BLaER1 (cell line): ENCODE results near the gene PCDHGB6.
"Not testable (repeated sequence)": the region's sequence is repeated elsewhere in the genome, so short reads cannot be mapped to it uniquely, and the experiment has no call there.

Experiments
- H3K27ac ChIP-seq: shearing (Covaris generic); formaldehyde crosslinking; 2 replicates; pipeline ENCODE4 v1.8.1; 2022
- H3K27me3 ChIP-seq: shearing (Covaris generic); formaldehyde crosslinking; 2 replicates; pipeline ENCODE4 v1.8.1; 2022
- H3K36me3 ChIP-seq: shearing (Covaris generic); formaldehyde crosslinking; 2 replicates; pipeline ENCODE4 v1.8.1; 2022
- H3K4me1 ChIP-seq: shearing (Covaris generic); formaldehyde crosslinking; 2 replicates; pipeline ENCODE4 v1.8.1; 2022
- H3K4me2 ChIP-seq: shearing (Covaris generic); formaldehyde crosslinking; 2 replicates; pipeline ENCODE4 v1.8.1; 2022
- H3K4me3 ChIP-seq: shearing (Covaris generic); formaldehyde crosslinking; 2 replicates; pipeline ENCODE4 v1.8.1; 2022
- H3K9ac ChIP-seq: shearing (Covaris generic); formaldehyde crosslinking; 2 replicates; pipeline ENCODE4 v1.8.1; 2022
- H3K9me3 ChIP-seq: shearing (Covaris generic); formaldehyde crosslinking; 2 replicates; pipeline ENCODE4 v1.8.1; 2022
- H4K20me1 ChIP-seq: shearing (Covaris generic); formaldehyde crosslinking; 2 replicates; pipeline ENCODE4 v1.8.1; 2022
- Cebpa-rat ChIP-seq: shearing (Covaris generic); IDR thresholded peaks from 2 replicates; pipeline ENCODE4 v1.8.1; 2022

PCDHGB6 gene

DNA sequence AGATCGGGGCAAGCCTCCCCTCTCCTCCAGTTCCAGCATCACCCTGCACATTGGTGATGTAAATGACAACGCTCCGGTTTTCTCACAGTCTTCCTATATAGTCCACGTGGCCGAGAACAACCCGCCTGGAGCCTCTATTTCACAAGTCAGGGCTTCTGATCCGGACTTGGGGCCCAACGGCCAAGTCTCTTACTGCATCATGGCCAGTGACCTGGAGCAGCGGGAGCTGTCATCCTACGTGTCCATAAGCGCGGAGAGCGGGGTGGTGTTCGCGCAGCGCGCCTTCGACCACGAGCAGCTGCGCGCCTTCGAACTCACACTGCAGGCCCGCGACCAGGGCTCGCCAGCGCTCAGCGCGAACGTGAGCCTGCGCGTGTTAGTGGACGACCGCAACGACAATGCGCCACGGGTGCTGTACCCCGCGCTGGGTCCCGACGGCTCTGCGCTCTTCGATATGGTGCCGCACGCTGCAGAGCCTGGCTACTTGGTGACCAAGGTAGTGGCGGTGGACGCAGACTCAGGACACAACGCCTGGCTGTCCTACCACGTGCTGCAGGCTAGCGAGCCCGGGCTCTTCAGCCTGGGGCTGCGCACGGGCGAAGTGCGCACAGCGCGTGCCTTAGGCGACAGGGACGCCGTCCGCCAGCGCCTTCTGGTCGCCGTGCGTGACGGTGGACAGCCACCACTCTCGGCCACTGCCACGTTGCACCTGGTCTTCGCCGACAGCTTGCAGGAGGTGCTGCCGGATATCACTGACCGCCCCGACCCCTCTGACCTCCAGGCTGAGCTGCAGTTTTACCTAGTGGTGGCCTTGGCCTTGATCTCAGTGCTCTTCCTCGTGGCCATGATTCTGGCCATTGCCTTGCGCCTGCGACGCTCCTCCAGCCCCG lies 18.4 kb upstream of the PCDHGB6 start:
- no peak for TF ChIP-seq Cebpa-rat
- Histone ChIP-seq H3K4me3 (no peak overlapping the region), H3K4me2 (no peak overlapping the region), H3K9me3 (peaks cover 50% of the 10 kb centered on the region), H3K4me1 (no peaks in the 10 kb centered on the region), H3K9ac (no peak overlapping the region), H4K20me1 (no peaks in the 10 kb centered on the region), H3K27me3 (no peaks in the 10 kb centered on the region), H3K36me3 (no peaks in the 10 kb centered on the region), H3K27ac (no peak overlapping the region)

DNA sequence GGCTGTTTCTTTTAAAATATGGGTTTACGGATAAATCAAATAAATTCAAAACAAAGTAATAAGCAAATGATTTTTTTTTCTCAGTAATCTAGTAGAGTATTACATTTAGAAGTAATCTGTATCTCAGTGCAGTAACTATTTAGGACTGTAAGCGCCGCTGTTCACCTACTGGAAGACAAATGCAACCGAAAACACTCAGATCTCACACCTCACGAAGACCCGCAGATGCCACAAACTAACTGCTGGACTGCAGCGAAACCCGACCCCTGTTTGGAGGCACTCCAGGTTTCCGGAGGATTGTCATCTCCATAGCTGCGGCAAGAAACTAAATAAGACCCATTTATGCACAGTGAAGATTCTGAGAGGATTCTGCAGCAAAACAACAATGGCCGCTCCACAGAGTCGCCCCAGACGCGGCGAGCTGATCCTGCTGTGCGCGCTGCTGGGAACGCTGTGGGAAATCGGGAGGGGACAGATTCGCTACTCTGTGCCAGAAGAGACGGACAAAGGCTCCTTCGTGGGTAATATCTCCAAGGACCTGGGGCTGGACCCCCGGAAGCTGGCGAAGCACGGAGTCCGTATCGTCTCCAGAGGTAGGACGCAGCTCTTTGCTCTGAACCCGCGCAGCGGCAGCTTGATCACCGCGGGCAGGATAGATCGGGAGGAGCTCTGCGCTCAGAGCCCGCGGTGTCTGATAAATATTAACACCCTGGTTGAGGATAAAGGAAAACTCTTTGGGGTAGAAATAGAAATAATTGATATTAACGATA lies 15.2 kb upstream of the PCDHGB6 start, which contains the start of gene PCDHGA8:
PCDHGA8 (plus strand) TSS at position 205 of the 770 bp plus-strand sequence; CDS start at position 386, 181 bp downstream.
- no peak for TF ChIP-seq Cebpa-rat
- Histone ChIP-seq H3K27me3 (no peaks in the 10 kb centered on the region), H3K9ac (no peak within 1 kb of the TSS), H3K4me1 (no peaks in the 10 kb centered on the region), H3K4me2 (no peak within 1 kb of the TSS), H3K36me3 (no peaks in the 10 kb centered on the region), H4K20me1 (no peaks in the 10 kb centered on the region), H3K9me3 (peaks cover 51% of the 10 kb centered on the region), H3K27ac (no peak within 1 kb of the TSS), H3K4me3 (no peak within 1 kb of the TSS)

GRCh38 chr5:141393267-141393666 lies 14.6 kb upstream of the PCDHGB6 start:
- Histone ChIP-seq H3K9ac (no peak overlapping the region), H4K20me1 (no peaks in the 10 kb centered on the region), H3K27ac (no peak overlapping the region), H3K27me3 (no peaks in the 10 kb centered on the region), H3K4me1 (no peaks in the 10 kb centered on the region), H3K4me3 (no peak overlapping the region), H3K9me3 (peaks cover 52% of the 10 kb centered on the region), H3K4me2 (no peak overlapping the region), H3K36me3 (no peaks in the 10 kb centered on the region)
- TF ChIP-seq Cebpa-rat, result no peak

DNA sequence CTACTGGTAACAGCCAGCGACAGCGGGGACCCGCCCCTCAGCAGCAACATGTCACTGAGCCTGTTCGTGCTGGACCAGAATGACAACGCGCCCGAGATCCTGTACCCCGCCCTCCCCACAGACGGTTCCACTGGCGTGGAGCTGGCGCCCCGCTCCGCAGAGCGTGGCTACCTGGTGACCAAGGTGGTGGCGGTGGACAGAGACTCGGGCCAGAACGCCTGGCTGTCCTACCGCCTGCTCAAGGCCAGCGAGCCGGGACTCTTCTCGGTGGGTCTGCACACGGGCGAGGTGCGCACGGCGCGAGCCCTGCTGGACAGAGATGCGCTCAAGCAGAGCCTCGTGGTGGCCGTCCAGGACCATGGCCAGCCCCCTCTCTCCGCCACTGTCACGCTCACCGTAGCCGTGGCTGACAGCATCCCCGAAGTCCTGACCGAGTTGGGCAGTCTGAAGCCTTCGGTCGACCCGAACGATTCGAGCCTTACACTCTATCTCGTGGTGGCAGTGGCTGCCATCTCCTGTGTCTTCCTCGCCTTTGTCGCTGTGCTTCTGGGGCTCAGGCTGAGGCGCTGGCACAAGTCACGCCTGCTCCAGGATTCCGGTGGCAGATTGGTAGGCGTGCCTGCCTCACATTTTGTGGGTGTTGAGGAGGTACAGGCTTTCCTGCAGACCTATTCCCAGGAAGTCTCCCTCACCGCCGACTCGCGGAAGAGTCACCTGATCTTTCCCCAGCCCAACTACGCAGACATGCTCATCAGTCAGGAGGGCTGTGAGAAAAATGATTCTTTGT lies 13.2 kb upstream of the PCDHGB6 start:
- H3K9ac ChIP-seq, H3K27ac ChIP-seq, H3K27me3 ChIP-seq, H3K4me2 ChIP-seq, H3K36me3 ChIP-seq, H3K4me1 ChIP-seq, H4K20me1 ChIP-seq, H3K4me3 ChIP-seq: not testable (repeated sequence)
- H3K9me3 ChIP-seq, result peaks cover 52% of the 10 kb centered on the region

GRCh38 chr5:141397756-141398551 lies 9.9 kb upstream of the PCDHGB6 start, which contains the start of gene PCDHGB5:
Gene PCDHGB5 (plus strand): TSS chr5:141397947. CDS start chr5:141398128, 181 bp downstream.
- H3K27me3 ChIP-seq, H4K20me1 ChIP-seq, H3K27ac ChIP-seq, H3K4me2 ChIP-seq, H3K4me1 ChIP-seq, H3K9ac ChIP-seq, H3K36me3 ChIP-seq, H3K4me3 ChIP-seq: not testable (repeated sequence)
- peaks cover 58% of the 10 kb centered on the region for H3K9me3 ChIP-seq

DNA sequence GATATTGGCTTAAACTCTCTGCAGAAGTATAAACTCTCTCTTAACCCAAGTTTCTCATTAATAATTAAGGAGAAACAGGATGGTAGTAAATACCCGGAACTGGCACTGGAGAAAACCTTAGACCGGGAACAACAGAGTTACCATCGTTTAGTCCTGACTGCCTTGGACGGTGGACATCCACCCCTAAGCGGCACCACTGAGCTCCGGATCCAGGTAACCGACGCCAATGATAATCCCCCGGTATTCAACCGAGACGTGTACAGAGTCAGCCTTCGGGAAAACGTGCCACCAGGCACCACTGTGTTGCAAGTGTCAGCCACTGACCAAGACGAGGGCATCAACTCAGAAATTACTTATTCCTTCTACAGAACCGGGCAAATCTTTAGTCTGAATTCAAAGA lies 9.2 kb upstream of the PCDHGB6 start:
- Histone ChIP-seq H3K4me1 (no peaks in the 10 kb centered on the region), H3K9me3 (peaks cover 58% of the 10 kb centered on the region), H3K4me2 (no peak overlapping the region), H3K27me3 (no peaks in the 10 kb centered on the region), H4K20me1 (no peaks in the 10 kb centered on the region), H3K4me3 (no peak overlapping the region), H3K36me3 (no peaks in the 10 kb centered on the region), H3K27ac (no peak overlapping the region), H3K9ac (no peak overlapping the region)
- TF ChIP-seq Cebpa-rat, result no peak

DNA sequence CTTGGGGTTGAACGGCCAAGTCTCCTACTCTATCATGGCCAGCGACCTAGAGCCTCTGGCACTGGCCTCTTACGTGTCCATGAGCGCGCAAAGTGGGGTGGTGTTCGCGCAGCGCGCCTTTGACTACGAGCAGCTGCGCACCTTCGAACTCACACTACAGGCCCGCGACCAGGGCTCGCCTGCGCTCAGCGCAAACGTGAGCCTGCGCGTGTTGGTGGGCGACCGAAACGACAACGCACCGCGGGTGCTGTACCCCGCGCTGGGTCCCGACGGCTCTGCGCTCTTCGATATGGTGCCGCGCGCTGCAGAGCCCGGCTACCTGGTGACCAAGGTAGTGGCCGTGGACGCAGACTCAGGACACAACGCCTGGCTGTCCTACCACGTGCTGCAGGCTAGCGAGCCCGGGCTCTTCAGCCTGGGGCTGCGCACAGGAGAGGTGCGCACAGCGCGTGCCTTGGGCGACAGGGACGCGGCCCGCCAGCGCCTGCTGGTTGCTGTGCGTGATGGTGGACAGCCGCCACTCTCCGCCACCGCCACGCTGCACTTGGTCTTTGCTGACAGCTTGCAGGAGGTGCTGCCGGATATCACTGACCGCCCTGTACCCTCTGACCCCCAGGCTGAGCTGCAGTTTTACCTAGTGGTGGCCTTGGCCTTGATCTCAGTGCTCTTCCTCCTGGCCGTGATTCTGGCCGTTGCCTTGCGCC lies 8.1 kb upstream of the PCDHGB6 start:
- Histone ChIP-seq H3K4me3 (no peak overlapping the region), H4K20me1 (no peaks in the 10 kb centered on the region), H3K36me3 (no peaks in the 10 kb centered on the region), H3K4me2 (no peak overlapping the region), H3K9ac (no peak overlapping the region), H3K27me3 (no peaks in the 10 kb centered on the region), H3K4me1 (no peaks in the 10 kb centered on the region), H3K9me3 (peaks cover 47% of the 10 kb centered on the region), H3K27ac (no peak overlapping the region)
- TF ChIP-seq Cebpa-rat, result no peak

DNA sequence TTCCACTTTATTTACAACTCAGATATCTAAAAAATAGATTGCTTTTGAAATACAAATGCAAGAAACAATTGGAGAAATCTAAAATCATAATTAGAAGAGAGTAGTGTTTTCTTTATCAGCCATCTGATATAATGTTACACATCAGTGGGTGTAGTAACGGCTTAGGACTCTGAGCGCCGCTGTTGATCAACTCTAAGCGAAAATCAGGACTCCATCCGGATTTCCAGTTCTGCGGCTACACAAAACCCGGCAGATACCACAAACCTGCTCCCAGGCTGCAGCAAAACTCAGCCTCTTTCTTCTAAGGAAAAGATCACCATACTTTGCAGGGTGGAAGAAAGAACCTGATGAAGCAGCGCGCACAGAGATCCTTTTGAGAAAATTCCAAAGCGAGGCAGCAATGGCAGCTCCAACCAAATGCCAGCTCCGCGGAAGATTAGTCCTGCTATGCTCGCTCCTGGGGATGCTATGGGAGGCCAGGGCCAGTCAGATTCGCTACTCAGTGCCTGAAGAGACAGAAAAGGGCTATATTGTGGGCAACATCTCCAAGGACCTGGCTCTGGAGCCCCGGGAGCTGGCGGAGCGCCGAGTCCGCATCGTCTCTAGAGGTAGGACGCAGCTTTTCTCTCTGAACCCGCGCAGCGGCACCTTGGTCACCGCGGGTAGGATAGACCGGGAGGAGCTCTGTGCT lies 5.1 kb upstream of the PCDHGB6 start, which contains the start of gene PCDHGA9:
PCDHGA9 (plus strand) TSS at position 226 of the 691 bp plus-strand sequence; CDS start at position 401, 175 bp downstream.
- Histone ChIP-seq H3K4me2 (no peak within 1 kb of the TSS), H3K9ac (no peak within 1 kb of the TSS), H3K36me3 (no peaks in the 10 kb centered on the region), H3K27me3 (no peaks in the 10 kb centered on the region), H3K27ac (no peak within 1 kb of the TSS), H3K9me3 (peaks cover 44% of the 10 kb centered on the region), H3K4me3 (no peak within 1 kb of the TSS), H4K20me1 (no peaks in the 10 kb centered on the region), H3K4me1 (no peaks in the 10 kb centered on the region)
- no peak for TF ChIP-seq Cebpa-rat
